HG03066 (cell line): Measurements from ENCODE around the gene ST13.
A peak's percentile ranks its signal among the peaks of the same experiment; 100 is the strongest.
"Not testable (repeated sequence)": the region's sequence is repeated elsewhere in the genome, so short reads cannot be mapped to it uniquely, and the experiment has no call there.

ENCODE experiments used
- ATAC-seq: cut with Tn5 transposase; IDR thresholded peaks from one replicate; pipeline ENCODE4 v1.9.1; 2021; ENCODE audit warnings: low read depth; ENCODE audit not compliant: unreplicated experiment

The ST13 gene

DNA sequence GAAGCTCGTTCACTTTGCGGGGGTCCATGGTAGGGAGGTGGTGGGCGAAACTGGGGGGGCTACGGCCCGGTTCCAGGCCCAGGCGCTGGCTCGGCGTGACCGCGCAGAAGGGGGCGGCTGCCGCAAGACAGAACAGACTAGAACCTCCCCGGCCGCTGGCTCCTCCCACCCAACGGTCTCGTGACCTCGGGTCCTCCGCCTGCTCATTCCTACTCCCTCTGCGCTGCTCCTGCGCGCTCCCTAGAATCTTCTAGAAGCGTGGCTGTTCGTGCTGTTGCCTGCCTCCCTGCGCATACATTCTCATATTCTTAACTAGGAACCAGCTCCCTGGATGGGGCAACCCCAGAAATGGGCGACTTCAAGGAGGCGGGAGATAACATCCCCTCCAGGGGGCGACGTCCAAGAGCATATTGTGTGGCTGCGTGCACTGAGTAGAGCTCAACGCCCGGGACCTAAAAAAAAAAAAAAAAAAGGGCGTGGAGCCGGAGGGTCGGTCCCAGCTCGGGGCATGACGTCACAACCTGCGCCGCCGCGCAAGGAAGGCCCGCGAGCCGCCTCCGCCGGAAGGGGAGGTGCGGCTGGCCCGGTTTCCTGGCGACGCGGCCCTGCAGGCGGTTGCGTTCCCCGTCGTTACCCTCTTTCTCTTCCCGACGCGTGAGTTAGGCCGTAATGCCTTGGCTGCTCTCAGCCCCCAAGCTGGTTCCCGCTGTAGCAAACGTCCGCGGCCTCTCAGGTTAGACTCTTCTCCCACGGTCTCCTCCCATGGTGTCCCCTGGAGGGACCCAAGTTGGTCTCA is at the start of gene ST13, which contains the start of gene XPNPEP3:
ST13 (minus strand) TSS at position 127 of the 796 bp plus-strand sequence; CDS start at position 28, 99 bp downstream.
XPNPEP3 (plus strand) TSS at position 636 of the 796 bp plus-strand sequence; CDS start at position 670, 34 bp downstream.
- ATAC-seq: peak; percentile 87

DNA sequence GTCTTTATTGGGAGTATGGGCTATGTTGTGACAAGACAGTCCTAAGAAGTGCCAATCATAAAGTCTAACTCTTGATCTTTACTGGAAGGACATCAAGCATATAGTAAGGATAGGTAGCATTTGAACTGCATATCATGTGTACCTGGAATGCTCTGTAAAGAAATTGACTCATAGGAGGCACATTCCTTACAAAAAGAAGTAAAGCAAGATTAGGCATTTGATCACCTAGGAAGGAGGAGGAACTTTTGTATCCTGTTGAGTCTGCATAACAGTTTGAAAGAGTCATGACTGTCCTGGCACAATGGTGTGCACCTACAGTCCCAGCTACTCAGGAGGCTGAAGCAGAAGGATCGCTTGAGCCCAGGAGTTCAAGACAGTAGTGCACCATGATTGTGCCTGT is 47.7 kb upstream of the ST13 start:
- ATAC-seq: no peak

- no peak for ATAC-seq
Measured at GRCh38 chr22:40898850-40899357, 42.5 kb upstream of the ST13 start.

DNA sequence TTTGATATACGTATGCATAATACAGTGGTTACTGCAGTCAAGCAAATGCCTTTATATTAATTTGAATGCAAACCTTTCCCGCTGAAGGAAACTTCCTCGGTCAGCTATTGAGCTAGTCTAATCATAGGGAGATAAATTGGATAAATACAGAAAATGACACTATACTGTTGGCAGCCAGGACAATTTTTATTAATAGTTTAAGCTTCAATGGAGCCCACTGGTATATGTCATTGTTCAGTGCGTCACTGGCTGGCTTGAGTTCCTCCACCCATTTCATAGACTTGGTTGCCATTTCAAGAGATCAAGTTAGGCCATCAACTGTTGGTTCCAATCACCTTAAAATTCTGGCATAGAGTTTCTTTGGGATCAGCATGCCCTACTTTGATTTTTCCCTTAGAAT is 38.0 kb upstream of the ST13 start:
- no peak for ATAC-seq

DNA sequence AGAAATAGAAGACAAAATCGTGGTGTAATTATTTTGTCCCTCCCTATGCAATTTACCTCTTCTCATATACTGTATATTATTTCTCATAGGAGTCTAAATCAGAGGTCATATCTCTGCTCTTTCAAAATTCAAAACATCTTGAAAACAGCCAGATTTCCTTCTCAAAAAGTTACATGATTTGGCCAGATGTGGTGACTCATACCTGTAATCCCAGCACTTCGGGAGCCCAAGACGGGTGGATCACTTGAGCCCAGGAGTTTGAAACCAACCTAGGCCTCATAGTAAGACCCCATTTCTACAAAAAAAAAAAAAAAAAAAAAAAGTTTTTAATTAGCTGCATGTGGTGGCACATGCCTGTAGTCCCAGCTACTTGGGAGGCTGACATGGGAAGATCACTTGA is 34.4 kb upstream of the ST13 start:
- no peak for ATAC-seq

- no peak for ATAC-seq
Measured at GRCh38 chr22:40889116-40889515, 32.7 kb upstream of the ST13 start.

- ATAC-seq: no peak
Measured at GRCh38 chr22:40878922-40879321, 22.5 kb upstream of the ST13 start.

- ATAC-seq: no peak
Measured at GRCh38 chr22:40877488-40877887, 21.0 kb upstream of the ST13 start.

DNA sequence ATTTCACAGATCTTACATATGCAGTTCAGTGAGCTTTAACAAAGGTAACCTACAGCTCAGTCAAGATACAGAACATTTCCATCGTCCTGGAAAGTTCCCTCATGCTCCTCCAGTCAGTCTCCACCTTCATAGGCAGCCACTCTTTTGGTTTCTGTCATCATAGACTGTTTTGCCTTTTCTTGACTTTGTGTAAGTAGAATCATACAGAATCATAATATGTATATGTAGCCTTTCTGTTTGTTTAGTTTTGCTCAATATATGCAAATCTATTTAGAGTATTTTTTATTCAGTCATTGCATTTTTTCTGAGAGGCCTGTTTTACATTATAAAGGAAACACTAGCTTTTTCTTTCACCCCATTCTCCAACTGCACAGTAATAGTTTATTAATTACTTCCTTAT is 20.5 kb upstream of the ST13 start:
- no peak for ATAC-seq

DNA sequence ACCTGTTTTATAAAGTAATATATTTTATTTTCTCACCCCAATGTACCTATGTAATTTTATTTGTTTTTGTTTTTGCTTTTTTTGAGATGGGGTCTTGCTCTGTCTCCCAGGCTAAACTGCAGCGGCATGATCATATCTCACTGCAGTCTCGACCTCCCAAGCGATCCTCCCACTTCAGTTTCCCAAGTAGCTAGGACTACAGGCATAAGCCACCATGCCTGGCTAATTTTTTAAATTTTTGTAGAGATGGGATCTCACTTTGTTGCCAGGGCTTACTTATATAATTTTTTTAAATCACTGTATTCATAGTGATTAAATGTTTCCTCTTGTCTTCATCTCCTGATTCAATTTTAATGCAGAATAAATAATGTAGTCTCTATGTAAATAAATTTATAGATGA is 18.7 kb upstream of the ST13 start:
- ATAC-seq: no peak

DNA sequence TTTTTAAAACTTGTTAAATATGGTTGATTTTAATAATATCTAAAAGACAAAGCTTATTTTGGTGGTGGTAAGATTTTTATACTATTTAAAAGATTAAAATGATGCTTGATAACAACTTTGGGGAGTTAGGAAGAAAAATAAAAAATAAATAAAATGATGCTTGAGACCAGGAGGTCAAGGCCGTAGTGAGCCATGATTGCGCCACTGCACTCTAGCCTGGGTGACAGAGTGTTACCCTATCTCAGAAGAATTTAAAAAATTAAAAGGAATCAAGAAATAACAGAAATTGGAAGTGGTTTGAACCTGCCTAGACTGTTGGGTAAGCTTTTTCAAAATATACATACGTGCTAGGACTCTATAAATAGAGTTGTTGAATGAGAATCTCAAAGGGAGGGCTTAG is 17.6 kb upstream of the ST13 start:
- no peak for ATAC-seq

- not testable (repeated sequence) for ATAC-seq
Measured at GRCh38 chr22:40868379-40868778, 11.9 kb upstream of the ST13 start.

DNA sequence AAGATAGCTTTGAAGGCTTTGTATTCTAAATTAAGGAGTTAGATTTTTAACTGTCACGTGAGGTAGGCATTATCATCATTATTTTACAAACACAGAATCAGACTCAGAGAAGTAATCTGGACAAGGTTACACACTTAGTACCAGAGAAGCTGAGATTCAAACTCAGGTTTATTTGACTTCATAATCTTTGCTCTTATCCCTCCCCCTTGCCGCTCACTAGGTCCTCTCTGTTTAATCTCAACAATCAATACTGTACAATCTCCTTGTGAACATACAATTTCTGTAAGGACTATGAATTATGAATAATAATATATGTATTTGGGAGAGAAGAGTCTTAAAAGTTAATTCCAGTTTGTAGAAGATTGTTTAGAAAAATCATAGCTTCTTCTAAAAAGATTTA is 10.7 kb upstream of the ST13 start:
- ATAC-seq: no peak

GRCh38 chr22:40862537-40862936 is 6.1 kb upstream of the ST13 start:
- no peak for ATAC-seq

GRCh38 chr22:40862013-40862412 is 5.6 kb upstream of the ST13 start, which contains the start of gene DNAJB7:
DNAJB7 (minus strand) TSS chr22:40862113; CDS start chr22:40861994, 119 bp downstream.
- no peak for ATAC-seq

DNA sequence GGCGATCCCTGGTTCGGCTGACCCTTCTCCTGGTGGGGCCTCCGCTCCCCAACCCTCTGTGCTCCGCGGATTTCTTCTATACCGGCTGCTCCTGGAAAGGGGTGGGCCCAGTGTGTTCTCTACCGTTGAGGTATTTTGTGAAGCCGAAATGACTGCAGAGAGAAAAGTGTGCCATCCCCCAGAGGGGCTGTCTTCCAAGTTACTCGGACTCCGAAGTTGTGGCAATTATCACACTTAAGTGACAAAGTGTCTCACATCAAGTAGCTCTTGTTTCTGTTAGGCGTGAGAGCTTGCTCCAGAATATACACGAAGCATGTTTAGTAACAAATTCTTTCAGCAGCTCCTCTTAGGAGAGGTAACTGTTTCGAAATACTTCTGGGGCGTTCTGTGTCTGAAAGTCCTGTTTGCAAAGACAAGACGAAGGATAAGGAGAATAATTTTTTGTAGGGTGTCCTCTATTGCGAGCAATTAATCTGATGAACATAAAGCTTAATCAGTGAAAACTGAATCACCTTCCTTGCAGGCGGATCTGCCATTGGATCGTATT is 943 bp upstream of the ST13 start:
- ATAC-seq: no peak

GRCh38 chr22:40855979-40856512 is 393 bp downstream of the ST13 start:
- ATAC-seq: peak; percentile 26

- no peak for ATAC-seq
Measured at GRCh38 chr22:40855071-40855978, 1.1 kb downstream of the ST13 start.

- no peak for ATAC-seq
Measured at GRCh38 chr22:40853961-40854360, 2.5 kb downstream of the ST13 start.

GRCh38 chr22:40853333-40853732 is 3.1 kb downstream of the ST13 start:
- ATAC-seq: no peak

DNA sequence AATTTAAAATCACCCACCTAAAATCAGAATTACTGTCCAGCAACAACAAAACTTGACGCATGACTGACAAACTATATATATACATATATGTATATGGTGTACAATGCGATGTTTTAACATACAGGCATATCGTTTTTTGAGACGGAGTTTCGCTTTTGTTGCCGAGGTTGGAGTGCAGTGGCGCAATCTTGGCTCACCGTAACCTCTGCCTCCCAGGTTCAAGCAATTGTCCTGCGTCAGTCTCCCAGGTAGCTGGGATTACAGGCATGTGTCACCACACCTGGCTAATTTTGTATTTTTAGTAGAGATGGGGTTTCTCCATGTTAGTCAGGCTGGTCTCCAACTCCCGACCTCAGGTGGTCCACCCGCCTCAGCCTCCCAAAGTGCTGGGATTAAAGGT is 10.6 kb downstream of the ST13 start:
- ATAC-seq: not testable (repeated sequence)
